ENCODE results near the gene GBE1.

GBE1 gene

DNA sequence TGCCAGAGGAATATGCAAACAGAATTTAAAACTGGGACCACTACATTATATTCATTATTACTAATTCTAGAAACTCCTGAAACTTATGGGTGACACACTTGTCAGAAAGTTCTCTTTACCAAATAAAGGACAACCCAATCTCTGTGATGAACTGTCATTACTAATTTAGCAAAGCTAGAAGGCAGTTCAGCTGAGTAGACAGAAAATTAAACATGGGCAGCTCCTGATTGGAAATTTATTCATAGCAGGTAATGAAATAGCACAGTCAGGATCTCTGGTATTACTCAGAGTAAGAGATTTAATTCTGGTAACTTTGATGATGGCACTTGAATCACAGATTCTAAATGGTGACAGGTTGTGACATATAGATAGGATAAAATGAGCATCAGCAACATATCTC is 123.0 kb downstream of the GBE1 start:
- DNase-seq (ENCODE audit: low read depth): no peak
- TF ChIP-seq, protein P1, sequence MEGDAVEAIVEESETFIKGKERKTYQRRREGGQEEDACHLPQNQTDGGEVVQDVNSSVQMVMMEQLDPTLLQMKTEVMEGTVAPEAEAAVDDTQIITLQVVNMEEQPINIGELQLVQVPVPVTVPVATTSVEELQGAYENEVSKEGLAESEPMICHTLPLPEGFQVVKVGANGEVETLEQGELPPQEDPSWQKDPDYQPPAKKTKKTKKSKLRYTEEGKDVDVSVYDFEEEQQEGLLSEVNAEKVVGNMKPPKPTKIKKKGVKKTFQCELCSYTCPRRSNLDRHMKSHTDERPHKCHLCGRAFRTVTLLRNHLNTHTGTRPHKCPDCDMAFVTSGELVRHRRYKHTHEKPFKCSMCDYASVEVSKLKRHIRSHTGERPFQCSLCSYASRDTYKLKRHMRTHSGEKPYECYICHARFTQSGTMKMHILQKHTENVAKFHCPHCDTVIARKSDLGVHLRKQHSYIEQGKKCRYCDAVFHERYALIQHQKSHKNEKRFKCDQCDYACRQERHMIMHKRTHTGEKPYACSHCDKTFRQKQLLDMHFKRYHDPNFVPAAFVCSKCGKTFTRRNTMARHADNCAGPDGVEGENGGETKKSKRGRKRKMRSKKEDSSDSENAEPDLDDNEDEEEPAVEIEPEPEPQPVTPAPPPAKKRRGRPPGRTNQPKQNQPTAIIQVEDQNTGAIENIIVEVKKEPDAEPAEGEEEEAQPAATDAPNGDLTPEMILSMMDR (conservative IDR thresholded peaks at IDR 0.05; ENCODE audit: low read depth, low read length): no peak
- no peak overlapping the region for H3K4me3 ChIP-seq (ENCODE audit: low read length)

DNA sequence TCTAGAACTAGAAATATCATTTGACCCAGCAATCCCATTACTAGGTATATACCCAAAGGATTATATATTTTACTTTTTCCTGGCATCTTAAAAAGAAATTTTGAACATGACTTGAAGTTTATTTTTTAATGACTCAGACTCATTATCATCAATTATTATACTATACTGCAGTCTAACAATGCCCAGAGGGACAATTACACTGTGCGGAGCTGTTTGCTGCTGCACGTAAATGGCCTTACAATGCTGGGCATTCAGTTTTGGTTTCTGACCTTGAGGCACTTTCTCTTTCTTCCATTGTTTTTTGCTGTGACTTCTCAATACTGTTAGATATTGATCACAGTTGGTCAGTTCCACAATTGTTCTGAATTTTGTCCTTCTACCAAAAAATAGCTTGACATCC is 128.8 kb downstream of the GBE1 start:
- H3K4me3 ChIP-seq (ENCODE audit: low read length): no peak overlapping the region
- TF ChIP-seq, protein P1 (conservative IDR thresholded peaks at IDR 0.05; ENCODE audit: low read depth, low read length): no peak

DNA sequence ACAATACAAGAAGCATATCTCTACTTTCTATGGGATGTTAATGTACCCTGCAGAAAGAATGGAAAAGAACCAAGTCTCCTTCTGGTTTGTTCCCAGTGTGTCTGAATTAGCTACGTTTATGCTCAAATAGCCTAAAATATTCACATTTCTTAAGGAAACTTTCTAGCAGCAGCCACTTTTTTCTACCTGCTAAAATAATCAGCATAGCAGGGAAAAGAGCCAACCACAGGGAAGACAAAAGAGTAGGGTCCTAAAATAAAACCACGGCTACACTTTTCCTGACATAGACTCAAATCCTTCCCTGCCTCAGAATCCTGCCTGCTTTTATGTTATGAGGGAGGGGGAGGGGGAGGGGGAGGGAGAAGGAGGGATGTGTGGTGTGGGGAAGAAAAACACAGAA is 136.7 kb downstream of the GBE1 start:
- DNase-seq (ENCODE audit: low read depth): no peak
- TF ChIP-seq, protein P1 (conservative IDR thresholded peaks at IDR 0.05; ENCODE audit: low read depth, low read length): no peak
- no peak overlapping the region for H3K4me3 ChIP-seq (ENCODE audit: low read length)

More for the DNA sequence above, 128.8 kb downstream of the GBE1 start:
- DNase-seq (ENCODE audit: low read depth): no peak

- no peak overlapping the region for H3K4me3 ChIP-seq (ENCODE audit: low read length)
- no peak for DNase-seq (ENCODE audit: low read depth)
- TF ChIP-seq, protein P1 (conservative IDR thresholded peaks at IDR 0.05; ENCODE audit: low read depth, low read length): no peak
Observed at GRCh38 chr3:81622395-81622794, 139.1 kb downstream of the GBE1 start.

GRCh38 chr3:81621277-81621676 is 140.2 kb downstream of the GBE1 start:
- TF ChIP-seq, protein P1 (conservative IDR thresholded peaks at IDR 0.05; ENCODE audit: low read depth, low read length): no peak
- no peak for DNase-seq (ENCODE audit: low read depth)
- H3K4me3 ChIP-seq (ENCODE audit: low read length): no peak overlapping the region

DNA sequence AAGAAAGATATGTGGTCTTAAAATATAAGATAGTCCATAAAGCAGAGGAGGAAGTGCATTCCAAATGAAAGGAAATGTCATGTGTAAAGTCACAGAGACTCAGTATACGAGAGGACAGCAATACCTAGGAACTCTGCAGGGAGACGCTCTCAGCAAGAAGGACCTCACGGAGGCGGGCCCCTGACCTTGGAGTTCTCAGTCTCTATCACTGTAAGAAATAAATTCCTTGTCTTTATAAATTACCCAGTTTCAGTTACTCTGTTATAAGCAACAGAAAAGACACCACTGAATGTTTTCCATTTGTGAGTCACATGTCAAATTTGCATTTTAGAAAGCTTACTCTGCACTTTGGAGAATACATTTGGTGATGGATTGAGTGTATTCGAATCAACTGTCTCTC is 140.6 kb downstream of the GBE1 start:
- no peak overlapping the region for H3K4me3 ChIP-seq (ENCODE audit: low read length)
- TF ChIP-seq, protein P1 (conservative IDR thresholded peaks at IDR 0.05; ENCODE audit: low read depth, low read length): no peak
- DNase-seq (ENCODE audit: low read depth): no peak

GRCh38 chr3:81612768-81613167 is 148.7 kb downstream of the GBE1 start:
- no peak for DNase-seq (ENCODE audit: low read depth)
- TF ChIP-seq, protein P1 (conservative IDR thresholded peaks at IDR 0.05; ENCODE audit: low read depth, low read length): no peak
- no peak overlapping the region for H3K4me3 ChIP-seq (ENCODE audit: low read length)

Measured in retinal pigment epithelial cell (primary cell).